Measurements from ENCODE around the gene SPP2.

Gene SPP2

DNA sequence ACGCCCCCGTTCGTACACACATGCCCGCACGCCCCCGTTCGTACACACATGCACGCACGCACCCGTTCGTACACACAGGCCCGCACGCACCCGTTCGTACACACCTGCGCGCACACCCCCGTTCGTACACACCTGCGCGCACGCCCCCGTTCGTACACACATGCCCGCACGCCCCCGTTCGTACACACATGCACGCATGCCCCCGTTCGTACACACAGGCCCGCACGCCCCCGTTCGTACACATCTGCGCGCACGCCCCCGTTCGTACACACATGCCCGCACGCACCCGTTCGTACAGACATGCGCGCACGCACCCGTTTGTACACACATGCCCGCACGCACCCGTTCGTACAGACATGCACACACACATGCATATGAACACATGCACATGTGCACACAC lies 45.7 kb downstream of the SPP2 start:
- DNase-seq: no peak

DNA sequence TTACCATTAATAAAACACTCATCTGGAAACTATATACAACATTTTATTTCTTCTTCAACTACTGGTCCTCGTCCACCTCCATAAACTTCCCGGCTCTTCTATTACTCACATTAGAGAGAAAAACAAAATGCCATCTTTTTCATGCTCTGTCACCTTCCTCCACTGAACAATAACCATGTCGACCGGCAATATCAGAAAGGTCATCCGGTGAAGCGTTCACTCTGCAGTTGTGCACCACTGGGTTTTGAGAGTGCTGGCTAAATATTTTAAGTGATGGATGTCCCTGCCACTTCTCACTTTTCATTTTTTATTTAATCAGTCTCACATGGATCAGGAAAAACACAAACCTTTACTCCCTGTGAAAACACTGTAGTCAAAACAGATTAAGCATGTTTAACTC lies 48.2 kb downstream of the SPP2 start:
- DNase-seq: no peak

DNA sequence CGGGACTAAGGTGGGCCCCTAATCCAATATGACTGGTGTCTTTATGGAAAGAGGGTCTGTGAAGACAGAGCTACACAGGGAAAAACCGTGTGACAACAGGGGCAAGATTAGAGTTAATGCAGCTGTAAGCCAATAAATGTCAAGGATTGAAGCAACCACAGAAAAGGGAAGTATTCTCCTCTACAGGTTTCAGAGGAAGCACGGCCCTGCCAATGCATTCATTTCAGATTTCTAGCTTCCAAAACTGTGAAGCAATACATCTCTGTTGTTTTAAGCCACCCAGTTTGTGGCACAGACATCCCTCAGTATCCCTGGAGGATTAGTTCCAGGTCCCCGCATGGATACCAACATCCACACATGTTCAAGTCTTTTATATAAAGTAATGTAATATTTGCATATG lies 48.8 kb downstream of the SPP2 start:
- no peak for DNase-seq

DNA sequence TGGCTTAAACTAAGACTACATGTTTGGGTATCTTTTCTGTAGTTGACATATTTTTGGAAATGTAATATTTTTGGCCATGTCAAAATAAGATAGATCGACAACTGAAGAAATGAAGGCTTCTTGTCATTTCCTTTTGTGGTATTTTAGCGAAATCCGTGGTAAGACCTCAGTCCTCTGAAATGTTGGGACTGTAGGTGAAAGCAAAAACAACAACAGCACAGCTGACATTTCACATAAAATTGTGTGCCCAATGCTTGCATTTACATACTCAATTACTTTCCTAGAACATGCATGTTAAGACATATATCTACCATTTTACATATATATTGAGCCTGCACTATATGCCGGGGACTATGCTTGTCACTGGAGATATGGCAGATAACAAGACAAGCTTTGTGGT lies 50.2 kb downstream of the SPP2 start:
- DNase-seq: no peak

DNA sequence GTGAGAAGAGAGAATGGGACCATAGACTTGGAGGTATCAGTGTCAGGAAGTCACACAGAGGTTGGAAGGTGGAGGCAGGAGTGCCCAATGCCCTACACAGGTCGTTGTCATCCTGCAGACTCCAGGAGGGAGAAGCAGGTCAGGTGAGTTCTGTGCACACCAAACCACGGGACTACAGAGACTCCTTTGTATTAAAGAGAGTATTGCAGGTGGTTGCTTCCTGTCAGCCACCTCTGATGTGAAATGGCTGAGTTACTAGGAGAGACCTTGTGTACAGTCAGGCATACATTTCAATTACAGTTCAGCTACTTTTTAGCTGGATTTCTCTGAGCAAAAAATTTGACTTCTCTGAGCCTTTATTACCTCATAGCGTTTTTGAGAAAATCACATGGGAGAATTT lies 51.6 kb downstream of the SPP2 start:
- no peak for DNase-seq

DNA sequence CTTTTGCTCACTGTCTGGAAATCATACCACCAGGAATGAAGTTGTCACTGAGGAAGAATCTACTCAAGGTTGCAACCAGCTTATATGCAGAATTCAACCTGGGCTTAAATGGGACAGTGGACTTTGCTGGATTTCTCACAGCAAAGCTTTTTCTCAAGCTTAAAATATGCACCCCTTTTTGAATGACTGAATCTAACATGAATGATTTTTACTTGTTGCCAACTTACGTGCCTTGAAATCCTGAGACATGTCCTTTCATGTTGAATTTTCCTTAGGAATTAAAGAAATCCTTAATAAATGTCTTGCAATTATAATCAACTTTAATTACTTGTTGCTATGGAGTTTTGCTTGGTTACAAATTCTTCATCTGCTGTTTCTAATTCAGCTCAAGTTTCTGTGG lies 57.4 kb downstream of the SPP2 start:
- DNase-seq: no peak

DNA sequence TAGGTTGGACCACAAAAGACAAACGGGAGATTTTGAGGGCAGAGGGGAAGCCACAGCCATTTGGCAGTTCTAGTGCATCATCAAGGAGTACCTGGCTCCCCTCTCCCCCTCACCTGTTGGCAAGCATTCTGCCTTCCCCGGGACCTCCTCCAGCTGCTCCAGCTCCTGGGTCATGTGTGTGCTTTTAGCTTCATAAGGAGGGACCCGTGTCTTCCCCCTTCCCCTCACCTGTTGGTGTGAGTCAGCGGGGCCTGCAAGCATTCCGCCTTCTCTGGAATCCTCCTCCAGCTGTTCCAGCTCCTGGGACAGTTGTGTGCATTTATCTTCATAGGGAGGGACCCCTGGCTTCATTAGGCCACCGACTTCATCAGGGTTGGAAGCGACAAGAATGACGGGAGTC lies 58.8 kb downstream of the SPP2 start:
- no peak for DNase-seq

DNA sequence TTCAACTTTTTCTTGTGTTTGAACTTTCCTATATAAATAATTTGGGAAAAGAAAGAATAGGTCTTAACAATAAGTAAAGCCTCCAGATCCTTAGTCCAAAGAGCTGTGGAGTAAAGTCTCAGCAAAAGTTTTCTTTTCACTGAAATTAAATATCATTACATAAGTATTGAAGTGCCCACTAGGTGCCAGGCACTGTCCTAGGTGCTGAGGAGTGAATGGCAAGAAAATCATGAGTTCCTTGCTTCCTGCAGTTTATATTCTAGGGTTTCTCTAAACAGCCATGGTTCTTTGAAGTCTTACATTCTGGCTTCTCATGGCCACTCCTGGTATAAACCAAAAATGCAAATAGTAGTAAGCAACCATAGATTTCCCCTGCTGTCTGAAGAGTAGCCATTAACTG lies 59.7 kb downstream of the SPP2 start:
- DNase-seq: no peak

DNA sequence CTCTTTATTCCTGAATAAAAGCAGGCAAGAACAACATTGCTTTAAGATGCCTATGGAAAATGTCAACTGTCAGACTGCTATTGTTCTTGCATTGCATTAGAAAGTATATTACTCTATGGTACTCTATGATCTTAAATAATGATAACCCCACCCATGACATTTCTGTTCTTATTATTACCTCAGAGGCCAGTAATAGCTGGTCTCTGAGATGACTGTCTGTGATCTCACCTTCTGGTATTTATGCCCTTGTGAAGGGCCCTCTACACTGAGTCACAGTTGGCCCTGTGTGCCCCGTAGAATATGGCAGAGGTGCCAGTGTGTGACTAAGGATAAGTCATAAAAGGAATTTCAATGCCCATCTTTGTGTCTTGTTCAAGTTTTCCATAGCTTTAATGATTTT lies 61.0 kb downstream of the SPP2 start:
- no peak for DNase-seq

DNA sequence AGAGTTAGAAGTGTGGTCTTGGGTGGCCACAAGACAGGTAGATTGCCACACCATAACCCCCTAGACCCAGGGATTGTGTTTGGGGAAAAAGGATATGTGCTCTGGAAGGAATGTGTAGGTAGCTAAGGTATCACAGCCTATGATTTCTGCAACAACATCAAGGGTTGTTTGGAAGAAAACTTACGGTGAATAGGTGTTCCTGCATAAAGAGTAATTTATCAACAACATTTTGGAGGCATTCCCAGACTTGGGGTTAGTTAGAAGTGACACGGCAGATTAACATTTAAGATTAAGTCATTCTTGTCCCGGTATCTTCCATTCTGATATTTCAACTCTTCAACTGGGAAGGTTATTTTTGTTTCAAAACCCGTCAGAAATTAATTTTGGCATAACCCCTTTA lies 65.5 kb downstream of the SPP2 start:
- no peak for DNase-seq

DNA sequence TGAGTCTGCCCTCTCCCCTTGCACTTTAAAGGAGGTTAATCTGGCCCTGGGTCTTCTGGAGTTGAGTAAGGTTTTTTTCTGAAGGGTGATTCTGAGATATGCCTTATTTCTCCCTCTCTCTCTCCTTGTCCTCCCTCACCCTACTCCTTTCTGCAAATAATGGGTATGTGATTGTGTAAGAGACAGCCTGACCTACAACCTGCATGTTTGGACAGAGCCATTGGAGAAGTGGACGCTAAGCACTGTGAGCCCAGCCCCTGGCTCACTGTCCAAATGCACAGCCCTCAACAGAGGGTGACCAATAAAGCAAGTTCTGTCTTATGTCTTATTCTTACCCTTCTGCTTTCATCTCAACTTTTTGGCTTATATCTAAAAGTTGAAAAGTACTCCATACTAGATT lies 71.5 kb downstream of the SPP2 start:
- DNase-seq: no peak

DNA sequence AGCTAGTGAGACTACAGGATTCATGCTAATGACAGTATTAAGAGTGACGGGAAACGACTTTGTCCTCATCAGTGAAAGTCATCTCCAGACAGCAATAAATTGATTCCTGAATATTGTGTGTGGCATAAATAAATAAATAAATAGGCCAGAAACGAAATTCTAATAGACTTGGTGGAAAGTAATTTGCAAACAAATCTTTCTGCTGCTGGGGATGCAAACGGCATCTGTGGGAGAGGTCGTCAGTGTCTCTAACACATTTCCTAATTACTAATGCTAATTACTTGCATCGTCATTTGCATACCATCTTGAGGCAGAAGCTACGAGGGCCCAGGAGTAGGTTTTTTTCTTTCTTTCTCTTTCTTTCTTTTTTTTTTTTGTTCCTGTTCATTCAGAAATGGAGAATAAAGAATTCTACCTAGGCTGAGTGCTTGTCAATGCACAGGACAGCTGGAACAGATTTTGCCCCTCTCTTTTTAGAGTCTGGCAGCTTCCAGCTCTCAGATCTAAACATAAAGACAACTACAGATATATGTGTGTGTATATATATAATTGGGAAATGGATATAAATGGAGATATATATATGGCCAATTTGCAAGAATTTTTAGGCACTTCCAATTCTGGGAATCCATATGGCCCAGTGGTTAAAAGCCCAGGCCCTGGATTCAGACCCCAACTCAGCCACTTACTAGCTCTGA lies 75.1 kb downstream of the SPP2 start:
- DNase-seq: no peak

DNA sequence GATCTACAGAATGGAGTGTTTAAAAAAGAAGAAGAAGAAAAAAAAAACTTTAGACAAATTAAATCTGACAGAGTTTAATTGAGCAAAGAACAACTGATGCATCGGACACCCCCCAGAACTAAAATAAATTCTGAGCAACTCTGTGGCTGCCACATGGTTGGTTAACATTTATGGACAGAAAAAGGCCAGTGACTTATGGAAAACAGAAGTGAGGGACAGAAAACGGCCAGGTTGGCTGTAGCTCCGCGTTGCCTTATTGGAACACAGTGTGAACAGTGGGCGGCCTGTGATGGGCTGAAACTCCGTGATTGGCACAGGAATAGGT lies 75.6 kb downstream of the SPP2 start:
- no peak for DNase-seq
